Activated naive CD8-positive, alpha-beta T cell treated with anti-CD3 and anti-CD28 coated beads, Interleukin-2, amount 50 U/mL, for 24 hours (primary cell): Measurements from ENCODE around the gene ZNF821.

Experiments
- ATAC-seq: fragments of 150-1000 bp; cut with Tn5 transposase; one replicate; pipeline ENCODE4 v1.10.0; 2021
- DNase-seq: peaks from one replicate; pipeline ENCODE4 v3.0.0; 2021
- H3K27ac Mint-ChIP-seq: one replicate; pipeline ENCODE4 v1.8.0; 2021; ENCODE audit warnings: mild to moderate bottlenecking, mixed read lengths
- H3K27me3 Mint-ChIP-seq: one replicate; pipeline ENCODE4 v1.8.0; 2021; ENCODE audit warnings: mixed read lengths
- H3K36me3 Mint-ChIP-seq: one replicate; pipeline ENCODE4 v1.8.0; 2021; ENCODE audit warnings: low read depth, mixed read lengths
- H3K4me1 Mint-ChIP-seq: one replicate; pipeline ENCODE4 v1.8.0; 2021; ENCODE audit warnings: mixed read lengths
- H3K4me3 Mint-ChIP-seq: one replicate; pipeline ENCODE4 v1.8.0; 2021; ENCODE audit warnings: mild to moderate bottlenecking, moderate library complexity, mixed read lengths
- H3K9me3 Mint-ChIP-seq: one replicate; pipeline ENCODE4 v1.8.0; 2021; ENCODE audit warnings: mixed read lengths

The ZNF821 gene, protein sequence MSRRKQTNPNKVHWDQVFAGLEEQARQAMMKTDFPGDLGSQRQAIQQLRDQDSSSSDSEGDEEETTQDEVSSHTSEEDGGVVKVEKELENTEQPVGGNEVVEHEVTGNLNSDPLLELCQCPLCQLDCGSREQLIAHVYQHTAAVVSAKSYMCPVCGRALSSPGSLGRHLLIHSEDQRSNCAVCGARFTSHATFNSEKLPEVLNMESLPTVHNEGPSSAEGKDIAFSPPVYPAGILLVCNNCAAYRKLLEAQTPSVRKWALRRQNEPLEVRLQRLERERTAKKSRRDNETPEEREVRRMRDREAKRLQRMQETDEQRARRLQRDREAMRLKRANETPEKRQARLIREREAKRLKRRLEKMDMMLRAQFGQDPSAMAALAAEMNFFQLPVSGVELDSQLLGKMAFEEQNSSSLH

GRCh38 chr16:71883849-71884638 is at the start of gene ZNF821:
ZNF821 (minus strand) TSS chr16:71884182; CDS start chr16:71879946, 4,236 bp downstream.
- no peaks in the 10 kb centered on the region for H3K36me3 Mint-ChIP-seq
- DNase-seq (peak; percentile 78), ATAC-seq (peak; percentile 50)
- H3K27ac Mint-ChIP-seq, result peak within 1 kb of the TSS; percentile 92
- H3K9me3 Mint-ChIP-seq, result no peaks in the 10 kb centered on the region
- H3K4me3 Mint-ChIP-seq, result peak within 1 kb of the TSS; percentile 84
- peaks cover 5% of the 10 kb centered on the region for H3K27me3 Mint-ChIP-seq
- H3K4me1 Mint-ChIP-seq, result peaks cover 47% of the 10 kb centered on the region

GRCh38 chr16:71933017-71933416 is 49.0 kb upstream of the ZNF821 start:
- no peak for ATAC-seq
- no peak for DNase-seq
- Mint-ChIP-seq H3K4me1 (peaks cover 4% of the 10 kb centered on the region), H3K4me3 (no peak overlapping the region), H3K9me3 (no peaks in the 10 kb centered on the region), H3K36me3 (peaks cover 15% of the 10 kb centered on the region), H3K27ac (no peak overlapping the region), H3K27me3 (no peaks in the 10 kb centered on the region)

DNA sequence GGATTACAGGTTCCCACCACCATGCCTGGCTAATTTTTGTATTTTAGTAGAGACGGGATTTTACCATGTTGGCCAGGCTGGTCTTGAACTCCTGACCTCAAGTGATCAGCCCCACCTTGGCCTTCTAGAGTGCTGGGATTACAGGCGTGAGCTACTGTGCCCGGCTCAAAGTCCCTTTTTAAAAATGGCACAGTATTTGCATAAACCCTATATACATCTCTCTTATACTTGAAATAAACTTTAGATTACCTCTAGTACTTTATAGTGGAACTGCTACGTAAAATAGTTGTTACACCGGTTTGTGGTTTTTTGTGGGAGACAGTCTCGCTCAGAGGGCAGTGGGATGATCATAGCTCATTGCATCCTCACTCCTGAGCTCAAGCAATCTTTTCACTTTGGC is 47.6 kb upstream of the ZNF821 start:
- Mint-ChIP-seq H3K4me1 (peaks cover 7% of the 10 kb centered on the region), H3K27ac (no peak overlapping the region), H3K4me3 (no peak overlapping the region)

DNA sequence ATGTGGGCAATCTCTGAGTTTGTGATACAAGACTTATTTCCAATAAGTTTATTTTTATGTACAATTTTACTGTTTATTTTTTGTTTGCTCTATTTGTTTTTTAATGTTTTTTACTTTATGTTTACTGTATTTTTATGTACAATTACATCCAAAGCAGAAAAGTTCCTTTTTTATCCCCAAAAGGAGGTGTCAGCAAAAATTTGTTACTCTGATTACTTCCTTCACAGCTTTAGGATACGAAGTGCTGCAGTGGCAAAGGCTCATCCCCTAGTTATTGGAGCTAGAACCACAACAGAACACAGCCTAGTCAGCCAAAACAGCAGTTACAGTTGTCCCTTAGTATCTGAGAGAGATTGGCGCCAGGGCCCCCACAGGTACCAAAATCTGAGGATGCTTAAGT is 47.0 kb upstream of the ZNF821 start:
- H3K27ac Mint-ChIP-seq, result no peak overlapping the region
- H3K36me3 Mint-ChIP-seq, result peaks cover 30% of the 10 kb centered on the region
- DNase-seq (no peak), ATAC-seq (no peak)
- no peaks in the 10 kb centered on the region for H3K27me3 Mint-ChIP-seq
- no peak overlapping the region for H3K4me3 Mint-ChIP-seq
- peaks cover 8% of the 10 kb centered on the region for H3K4me1 Mint-ChIP-seq
- H3K9me3 Mint-ChIP-seq, result no peaks in the 10 kb centered on the region

More for the DNA sequence above, 47.6 kb upstream of the ZNF821 start:
- no peak for DNase-seq
- no peaks in the 10 kb centered on the region for H3K9me3 Mint-ChIP-seq
- H3K27me3 Mint-ChIP-seq, result no peaks in the 10 kb centered on the region
- ATAC-seq, result no peak
- H3K36me3 Mint-ChIP-seq, result peaks cover 27% of the 10 kb centered on the region

- Mint-ChIP-seq H3K27ac (no peak overlapping the region), H3K4me1 (peaks cover 8% of the 10 kb centered on the region), H3K36me3 (peaks cover 33% of the 10 kb centered on the region), H3K4me3 (no peak overlapping the region), H3K9me3 (no peaks in the 10 kb centered on the region), H3K27me3 (no peaks in the 10 kb centered on the region)
- DNase-seq, result no peak
- no peak for ATAC-seq
Measured at GRCh38 chr16:71930013-71930563, 46.1 kb upstream of the ZNF821 start.

- no peak overlapping the region for H3K4me3 Mint-ChIP-seq
- H3K36me3 Mint-ChIP-seq, result peaks cover 40% of the 10 kb centered on the region
- ATAC-seq, result no peak
- no peak for DNase-seq
- H3K27ac Mint-ChIP-seq, result peak overlapping the region; percentile 13
- peaks cover 8% of the 10 kb centered on the region for H3K4me1 Mint-ChIP-seq
- no peaks in the 10 kb centered on the region for H3K27me3 Mint-ChIP-seq
- H3K9me3 Mint-ChIP-seq, result no peaks in the 10 kb centered on the region
Measured at GRCh38 chr16:71929048-71929447, 45.1 kb upstream of the ZNF821 start.

GRCh38 chr16:71927787-71928186 is 43.8 kb upstream of the ZNF821 start:
- H3K4me1 Mint-ChIP-seq, result peaks cover 8% of the 10 kb centered on the region
- ATAC-seq (no peak), DNase-seq (no peak)
- peak overlapping the region; percentile 55 for H3K27ac Mint-ChIP-seq
- H3K36me3 Mint-ChIP-seq, result peaks cover 50% of the 10 kb centered on the region
- H3K4me3 Mint-ChIP-seq, result no peak overlapping the region
- H3K9me3 Mint-ChIP-seq, result no peaks in the 10 kb centered on the region
- no peaks in the 10 kb centered on the region for H3K27me3 Mint-ChIP-seq

DNA sequence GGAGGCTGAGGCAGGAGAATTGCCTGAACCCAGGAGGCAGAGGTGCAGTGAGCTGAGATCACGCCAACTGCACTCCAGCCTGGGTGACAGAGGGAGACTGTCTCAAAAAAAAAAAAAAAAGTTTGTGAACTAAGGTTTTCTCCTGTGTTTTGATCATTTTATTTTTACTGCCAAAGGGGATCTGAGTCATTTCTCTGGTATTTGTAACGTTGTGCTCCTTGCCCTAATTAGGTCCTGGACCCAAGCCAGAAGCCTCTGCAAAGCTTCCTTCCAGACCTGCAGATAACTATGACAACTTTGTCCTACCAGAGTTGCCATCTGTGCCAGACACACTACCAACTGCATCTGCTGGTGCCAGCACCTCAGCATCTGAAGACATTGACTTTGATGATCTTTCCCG is 43.4 kb upstream of the ZNF821 start:
- H3K36me3 Mint-ChIP-seq, result peaks cover 53% of the 10 kb centered on the region
- H3K27ac Mint-ChIP-seq, result peak overlapping the region; percentile 55

DNA sequence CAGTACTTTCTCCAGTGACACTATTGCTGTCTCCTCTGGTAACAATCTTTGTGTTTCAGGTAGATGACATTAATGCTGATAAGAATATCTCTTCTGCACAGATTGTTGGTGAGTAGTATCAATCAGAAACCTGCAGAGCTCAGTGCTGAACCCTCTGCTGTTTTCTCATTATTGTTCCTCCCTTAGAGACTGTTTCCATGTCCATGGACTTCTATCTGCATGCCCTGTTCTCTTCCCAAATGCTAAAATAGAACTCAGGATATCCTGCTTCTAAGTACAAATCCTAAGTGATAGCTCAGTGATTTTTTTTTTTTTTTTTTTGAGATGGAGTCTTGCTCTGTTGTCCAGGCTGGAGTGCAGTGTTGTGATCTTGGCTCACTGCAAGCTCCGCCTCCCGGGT is 40.7 kb upstream of the ZNF821 start:
- peaks cover 69% of the 10 kb centered on the region for H3K36me3 Mint-ChIP-seq

More for the DNA sequence above, 43.4 kb upstream of the ZNF821 start:
- DNase-seq, result no peak
- ATAC-seq, result no peak
- Mint-ChIP-seq H3K4me1 (peaks cover 8% of the 10 kb centered on the region), H3K27me3 (no peaks in the 10 kb centered on the region), H3K4me3 (no peak overlapping the region), H3K9me3 (no peaks in the 10 kb centered on the region)

GRCh38 chr16:71923941-71924690 is 40.1 kb upstream of the ZNF821 start:
- Mint-ChIP-seq H3K9me3 (no peaks in the 10 kb centered on the region), H3K27me3 (no peaks in the 10 kb centered on the region), H3K27ac (no peak overlapping the region), H3K36me3 (peaks cover 74% of the 10 kb centered on the region), H3K4me3 (no peak overlapping the region), H3K4me1 (peaks cover 5% of the 10 kb centered on the region)
- ATAC-seq (no peak), DNase-seq (no peak)

More for the DNA sequence above, 40.7 kb upstream of the ZNF821 start:
- Mint-ChIP-seq H3K4me3 (no peak overlapping the region), H3K27me3 (no peaks in the 10 kb centered on the region), H3K27ac (no peak overlapping the region), H3K4me1 (peaks cover 5% of the 10 kb centered on the region), H3K9me3 (no peaks in the 10 kb centered on the region)
- DNase-seq, result no peak
- no peak for ATAC-seq

DNA sequence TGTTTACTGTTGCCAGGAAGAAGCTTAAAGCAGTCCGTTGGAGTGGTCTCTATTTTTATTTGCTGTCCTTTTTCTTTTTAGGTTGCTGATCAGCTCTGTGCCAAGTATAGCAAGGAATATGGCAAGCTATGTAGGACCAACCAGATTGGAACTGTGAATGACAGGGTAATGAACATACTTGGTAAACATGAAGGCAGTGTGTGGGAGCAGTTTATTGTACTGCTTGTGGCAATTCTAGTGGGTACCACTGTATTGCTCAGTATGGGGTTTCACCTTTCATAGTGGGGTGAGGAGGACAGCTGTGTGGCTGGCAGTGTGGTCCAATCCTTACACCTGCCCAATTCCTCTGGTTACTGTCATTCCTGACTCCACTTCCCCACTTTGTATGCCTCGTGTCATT is 36.7 kb upstream of the ZNF821 start:
- Mint-ChIP-seq H3K36me3 (peaks cover 80% of the 10 kb centered on the region), H3K9me3 (no peaks in the 10 kb centered on the region), H3K27ac (peak overlapping the region; percentile 12), H3K4me1 (peaks cover 12% of the 10 kb centered on the region), H3K27me3 (no peaks in the 10 kb centered on the region), H3K4me3 (no peak overlapping the region)
- DNase-seq (no peak), ATAC-seq (no peak)

GRCh38 chr16:71919035-71919434 is 35.1 kb upstream of the ZNF821 start:
- peaks cover 23% of the 10 kb centered on the region for H3K4me1 Mint-ChIP-seq
- ATAC-seq (no peak), DNase-seq (no peak)
- H3K4me3 Mint-ChIP-seq, result no peak overlapping the region
- peaks cover 78% of the 10 kb centered on the region for H3K36me3 Mint-ChIP-seq
- no peaks in the 10 kb centered on the region for H3K9me3 Mint-ChIP-seq
- no peaks in the 10 kb centered on the region for H3K27me3 Mint-ChIP-seq
- H3K27ac Mint-ChIP-seq, result peak overlapping the region; percentile 20

- no peaks in the 10 kb centered on the region for H3K27me3 Mint-ChIP-seq
- H3K36me3 Mint-ChIP-seq, result peaks cover 72% of the 10 kb centered on the region
- H3K4me3 Mint-ChIP-seq, result no peak overlapping the region
- peaks cover 30% of the 10 kb centered on the region for H3K4me1 Mint-ChIP-seq
- peak overlapping the region; percentile 22 for H3K27ac Mint-ChIP-seq
- DNase-seq (no peak), ATAC-seq (no peak)
- H3K9me3 Mint-ChIP-seq, result no peaks in the 10 kb centered on the region
Measured at GRCh38 chr16:71917900-71918299, 33.9 kb upstream of the ZNF821 start.

DNA sequence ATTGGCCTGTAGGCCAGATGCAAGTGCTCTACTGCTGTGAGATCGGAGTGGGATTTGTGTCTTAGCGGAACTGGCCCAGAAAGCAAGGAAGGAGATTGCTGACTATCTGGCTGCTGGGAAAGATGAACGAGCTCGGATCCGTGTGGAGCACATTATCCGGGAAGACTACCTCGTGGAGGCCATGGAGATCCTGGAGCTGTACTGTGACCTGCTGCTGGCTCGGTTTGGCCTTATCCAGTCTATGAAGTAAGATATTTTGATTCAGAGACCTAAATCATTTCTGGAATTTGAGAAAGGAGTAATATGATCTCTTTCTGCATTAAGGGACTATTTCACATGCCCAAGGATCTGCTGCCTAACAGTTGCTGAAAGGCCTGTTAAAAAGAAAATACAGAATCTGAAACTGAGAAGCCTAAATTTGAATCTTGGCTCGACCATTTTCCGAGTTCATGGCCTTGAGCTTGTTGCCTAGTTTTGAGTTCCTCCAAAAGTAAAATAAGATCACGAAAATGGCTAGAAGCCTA is 32.5 kb upstream of the ZNF821 start:
- Mint-ChIP-seq H3K9me3 (no peaks in the 10 kb centered on the region), H3K36me3 (peaks cover 67% of the 10 kb centered on the region), H3K27ac (no peak overlapping the region), H3K4me3 (no peak overlapping the region), H3K4me1 (peaks cover 44% of the 10 kb centered on the region), H3K27me3 (no peaks in the 10 kb centered on the region)
- DNase-seq (no peak), ATAC-seq (no peak)
